Neural crest cell (in vitro differentiated cells): Measurements from ENCODE around the gene CLIC3. TPM values are rescaled to one million over a fixed set of nuclear protein-coding genes. Genes with fewer than 3 reads are reported as not detected.

Experiments
- DNase-seq: peaks from one replicate; pipeline ENCODE4 v3.0.0; 2021; ENCODE audit warnings: low read depth, mixed read lengths, low spot score
- H3K27ac Mint-ChIP-seq: one replicate; pipeline ENCODE4 v1.8.0; 2021; ENCODE audit warnings: mild to moderate bottlenecking, mixed read lengths; ENCODE audit not compliant: unreplicated experiment
- H3K27me3 Mint-ChIP-seq: 2 replicates; pipeline ENCODE4 v1.8.0; 2021; ENCODE audit warnings: low read depth, mild to moderate bottlenecking, mixed read lengths
- H3K36me3 Mint-ChIP-seq: 2 replicates; pipeline ENCODE4 v1.8.0; 2021; ENCODE audit warnings: low read depth, mild to moderate bottlenecking, mixed read lengths
- H3K4me1 Mint-ChIP-seq: 2 replicates; pipeline ENCODE4 v1.8.0; 2021; ENCODE audit warnings: mixed read lengths
- H3K4me3 Mint-ChIP-seq: one replicate; pipeline ENCODE4 v1.8.0; 2021; ENCODE audit warnings: mild to moderate bottlenecking, mixed read lengths
- H3K9me3 Mint-ChIP-seq: 2 replicates; pipeline ENCODE4 v1.8.0; 2021; ENCODE audit warnings: mixed read lengths
- total RNA-seq: library from RNA; stranded (reverse); gene quantifications from 2 replicates; pipeline ENCODE4 v1.2.1, GENCODE V29; 2021
- TF ChIP-seq, protein P1 (sequence below): fragments of 200-600 bp; sonication (generic); conservative IDR thresholded peaks from 2 replicates; pipeline ENCODE4 v1.5.0; 2021; ENCODE audit warnings: antibody characterized with exemption, mild to moderate bottlenecking

The CLIC3 gene
- total RNA-seq, 1 donor from 2014 or later: not detected

DNA sequence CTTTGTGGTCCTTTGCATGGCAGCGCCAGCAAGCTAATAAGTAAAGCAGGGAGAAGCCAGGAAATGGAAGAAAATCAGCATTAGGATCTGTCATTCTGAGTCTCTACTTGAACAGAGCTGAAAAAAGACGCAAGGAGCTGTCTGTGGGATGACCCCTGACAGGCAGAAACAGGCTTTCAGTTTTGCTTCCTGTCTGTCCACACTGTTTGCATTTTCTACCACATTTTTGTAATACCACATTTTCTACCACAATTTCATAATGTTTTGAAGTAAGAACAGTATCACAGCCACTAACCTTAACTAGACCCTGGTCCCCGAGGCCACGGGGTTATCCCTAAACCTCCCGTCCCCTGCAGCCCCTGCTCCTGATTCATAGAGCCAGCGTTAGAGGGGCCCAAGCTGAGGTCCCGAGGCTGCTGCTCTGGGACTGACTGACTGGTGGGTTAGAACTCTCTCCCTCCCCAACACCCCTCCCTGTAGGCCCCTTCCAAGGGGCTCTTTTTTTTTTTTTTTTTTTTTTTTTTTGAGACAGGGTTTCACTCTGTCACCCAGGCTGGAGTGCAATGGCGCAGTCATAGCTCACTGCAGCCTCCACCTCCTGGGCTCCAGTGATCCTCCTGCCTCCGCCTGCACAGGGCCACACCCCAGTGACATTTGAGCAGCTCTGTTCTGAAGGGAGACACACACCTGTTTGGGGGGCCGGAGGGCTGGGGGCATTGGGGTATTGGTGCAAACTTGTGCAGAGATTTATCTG, 4.0 kb upstream of the CLIC3 start:
- peaks cover 11% of the 10 kb centered on the region for H3K27me3 Mint-ChIP-seq
- peaks cover 8% of the 10 kb centered on the region for H3K4me1 Mint-ChIP-seq
- no peaks in the 10 kb centered on the region for H3K9me3 Mint-ChIP-seq
- DNase-seq: no peak
- no peak overlapping the region for H3K27ac Mint-ChIP-seq
- peak overlapping the region; percentile 57 for H3K4me3 Mint-ChIP-seq
- H3K36me3 Mint-ChIP-seq: no peaks in the 10 kb centered on the region
- TF ChIP-seq, protein P1, sequence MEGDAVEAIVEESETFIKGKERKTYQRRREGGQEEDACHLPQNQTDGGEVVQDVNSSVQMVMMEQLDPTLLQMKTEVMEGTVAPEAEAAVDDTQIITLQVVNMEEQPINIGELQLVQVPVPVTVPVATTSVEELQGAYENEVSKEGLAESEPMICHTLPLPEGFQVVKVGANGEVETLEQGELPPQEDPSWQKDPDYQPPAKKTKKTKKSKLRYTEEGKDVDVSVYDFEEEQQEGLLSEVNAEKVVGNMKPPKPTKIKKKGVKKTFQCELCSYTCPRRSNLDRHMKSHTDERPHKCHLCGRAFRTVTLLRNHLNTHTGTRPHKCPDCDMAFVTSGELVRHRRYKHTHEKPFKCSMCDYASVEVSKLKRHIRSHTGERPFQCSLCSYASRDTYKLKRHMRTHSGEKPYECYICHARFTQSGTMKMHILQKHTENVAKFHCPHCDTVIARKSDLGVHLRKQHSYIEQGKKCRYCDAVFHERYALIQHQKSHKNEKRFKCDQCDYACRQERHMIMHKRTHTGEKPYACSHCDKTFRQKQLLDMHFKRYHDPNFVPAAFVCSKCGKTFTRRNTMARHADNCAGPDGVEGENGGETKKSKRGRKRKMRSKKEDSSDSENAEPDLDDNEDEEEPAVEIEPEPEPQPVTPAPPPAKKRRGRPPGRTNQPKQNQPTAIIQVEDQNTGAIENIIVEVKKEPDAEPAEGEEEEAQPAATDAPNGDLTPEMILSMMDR: no peak

DNA sequence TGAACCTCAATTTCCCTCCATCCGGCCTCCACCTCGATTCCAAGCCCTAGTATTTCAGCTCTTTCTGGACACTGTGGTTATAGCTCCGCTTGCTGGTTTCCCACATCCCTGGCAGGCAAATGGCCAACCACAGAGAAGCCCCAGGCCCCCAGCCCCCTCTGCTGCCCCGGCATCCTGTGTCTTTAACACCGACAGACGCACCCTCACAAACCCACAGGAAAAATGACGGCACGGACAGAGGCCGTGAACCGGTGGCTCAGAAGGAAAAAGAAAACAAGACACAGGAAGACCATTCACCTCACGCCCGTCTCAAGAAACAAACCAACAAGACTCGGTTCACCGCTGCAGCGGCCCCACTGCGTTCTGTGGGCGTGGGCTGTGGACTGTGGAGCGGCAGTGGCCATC, 1.5 kb upstream of the CLIC3 start:
- Mint-ChIP-seq H3K4me1 (peaks cover 8% of the 10 kb centered on the region), H3K4me3 (peak overlapping the region; percentile 69), H3K27me3 (peaks cover 11% of the 10 kb centered on the region), H3K27ac (no peak overlapping the region), H3K36me3 (no peaks in the 10 kb centered on the region), H3K9me3 (no peaks in the 10 kb centered on the region)
- DNase-seq: no peak
- TF ChIP-seq, protein P1: no peak

DNA sequence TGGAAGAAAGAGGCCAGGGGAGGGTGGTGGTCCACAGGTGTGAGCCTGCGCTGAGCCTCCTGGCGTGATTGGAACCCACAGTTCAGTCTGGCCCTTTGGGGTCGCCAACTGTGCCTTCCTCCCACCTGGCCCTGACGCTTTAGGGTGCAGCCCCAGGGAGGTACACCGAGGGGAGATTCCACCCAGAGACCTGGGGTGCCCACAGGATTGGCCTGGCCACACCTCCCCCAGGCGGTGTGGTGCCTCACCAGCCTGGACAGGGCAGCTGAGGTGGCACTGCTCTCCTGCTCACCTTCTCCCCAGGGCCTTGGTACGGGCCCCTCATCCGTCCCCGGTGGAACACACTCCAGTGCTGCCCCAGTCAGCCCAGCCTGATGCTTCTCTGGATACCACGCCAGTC, 1.0 kb upstream of the CLIC3 start:
- peaks cover 11% of the 10 kb centered on the region for H3K27me3 Mint-ChIP-seq

DNA sequence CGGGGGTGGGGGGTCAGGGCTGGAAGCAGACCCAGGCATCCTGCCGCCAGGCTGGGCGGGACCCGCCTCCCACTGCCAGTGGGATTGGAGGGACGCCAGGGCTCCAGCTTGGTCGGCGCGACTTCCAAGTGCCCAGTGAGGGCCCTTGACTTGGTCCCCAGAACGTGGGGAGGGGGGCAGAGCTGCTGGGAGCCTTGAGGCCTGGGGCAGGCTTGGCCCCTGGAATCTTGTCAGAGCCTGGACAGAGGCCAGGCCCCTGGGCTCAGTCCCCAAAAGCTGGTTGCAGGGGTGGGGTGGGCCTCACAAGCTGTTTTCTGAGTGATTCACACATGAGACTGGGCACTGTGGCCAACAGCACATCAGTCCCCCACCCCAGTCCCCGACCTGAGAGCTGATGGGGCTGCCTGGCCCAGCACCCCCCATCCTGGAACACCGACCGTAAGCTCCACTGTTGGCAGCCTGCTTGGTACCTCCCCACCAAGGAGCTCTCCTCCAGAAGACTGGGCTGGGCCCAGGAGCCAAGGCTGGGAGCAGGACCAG, 526 bp downstream of the CLIC3 start:
- H3K4me3 Mint-ChIP-seq: no peak overlapping the region
- peaks cover 8% of the 10 kb centered on the region for H3K4me1 Mint-ChIP-seq
- H3K36me3 Mint-ChIP-seq: no peaks in the 10 kb centered on the region
- no peaks in the 10 kb centered on the region for H3K9me3 Mint-ChIP-seq
- no peak overlapping the region for H3K27ac Mint-ChIP-seq
- TF ChIP-seq, protein P1: no peak
- DNase-seq: no peak
- peaks cover 11% of the 10 kb centered on the region for H3K27me3 Mint-ChIP-seq

More for the DNA sequence above, 1.0 kb upstream of the CLIC3 start:
- Mint-ChIP-seq H3K9me3 (no peaks in the 10 kb centered on the region), H3K4me3 (peak overlapping the region; percentile 69), H3K36me3 (no peaks in the 10 kb centered on the region), H3K4me1 (peaks cover 8% of the 10 kb centered on the region), H3K27ac (no peak overlapping the region)
- TF ChIP-seq, protein P1: no peak
- no peak for DNase-seq

DNA sequence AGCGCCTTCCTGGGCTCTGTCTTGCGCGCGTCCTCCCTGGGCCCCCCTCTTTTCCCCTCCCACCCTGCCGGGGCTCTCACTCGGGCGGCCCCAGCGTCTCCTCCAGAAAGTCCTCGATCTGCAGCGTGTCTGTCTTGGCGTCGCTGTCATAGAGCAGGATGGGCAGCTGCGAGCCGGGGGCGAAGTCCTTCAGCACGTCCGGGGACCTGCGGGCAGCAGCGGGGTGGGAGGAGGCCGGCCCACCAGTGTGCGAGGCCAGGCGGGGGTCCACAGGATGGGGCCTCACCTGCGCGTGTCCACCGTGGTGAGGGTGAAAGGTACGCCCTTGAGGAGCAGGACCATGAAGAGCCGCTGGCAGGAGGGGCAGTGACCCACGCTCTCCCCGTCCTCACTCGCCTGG, 1.0 kb downstream of the CLIC3 start:
- Mint-ChIP-seq H3K4me3 (no peak overlapping the region), H3K4me1 (peaks cover 11% of the 10 kb centered on the region)
- no peak for DNase-seq

More for the DNA sequence above, 1.0 kb downstream of the CLIC3 start:
- Mint-ChIP-seq H3K36me3 (no peaks in the 10 kb centered on the region), H3K27ac (no peak overlapping the region), H3K9me3 (no peaks in the 10 kb centered on the region), H3K27me3 (peaks cover 11% of the 10 kb centered on the region)
- TF ChIP-seq, protein P1: no peak
